ENCODE results near the gene CATSPER4. TPM values are rescaled to one million over a fixed set of nuclear protein-coding genes. Genes with fewer than 3 reads are reported as not detected.

The CATSPER4 gene
- total RNA-seq, 1 experiment from 2014 or later, result not detected

GRCh38 chr1:26224606-26225005, 34.2 kb downstream of the CATSPER4 start:
- Mint-ChIP-seq H3K4me1 (peaks cover 15 to 16% of the 10 kb centered on the region in 2 experiments), H3K36me3 (ENCODE audit: insufficient read depth in 1 of 3, low read depth in 3 of 3) (no peaks in the 10 kb centered on the region), H3K4me3 (peak overlapping the region; percentile 63 to 83; a peak in 3 of 5 replicates), H3K27ac (no peak overlapping the region), H3K9me3 (no peaks in the 10 kb centered on the region), H3K27me3 (ENCODE audit: low read depth) (peaks cover 43% of the 10 kb centered on the region)
- Histone ChIP-seq H2AK5ac (ENCODE audit: insufficient read length, low read length) (no peak overlapping the region), H2BK120ac (ENCODE audit: low read depth, low read length, poor library complexity, severe bottlenecking) (no peak overlapping the region), H3K4ac (ENCODE audit: low read depth, low read length) (no peak overlapping the region), H2AFZ (ENCODE audit: low read length) (no peak overlapping the region), H3K79me1 (ENCODE audit: insufficient read depth, low read depth, low read length, poor library complexity, severe bottlenecking) (no peaks in the 10 kb centered on the region), H4K8ac (replicated peaks; ENCODE audit: insufficient read length, low read depth, low read length) (no peak overlapping the region), H2BK20ac (ENCODE audit: low read depth, low read length, poor library complexity, severe bottlenecking) (no peak overlapping the region), H3K14ac (ENCODE audit: insufficient read depth, low read length) (no peak overlapping the region), H2BK15ac (ENCODE audit: low read depth, low read length) (no peak overlapping the region), H3K9ac (ENCODE audit: extremely low read depth, insufficient read length, low read length) (no peak overlapping the region), H2BK5ac (ENCODE audit: insufficient read length, low read length) (no peak overlapping the region), H3K23me2 (ENCODE audit: insufficient read length, low read depth, low read length, poor library complexity, severe bottlenecking) (peaks cover 9% of the 10 kb centered on the region), H4K5ac (ENCODE audit: insufficient read length, low read depth, low read length) (no peak overlapping the region), H3K27me3 (ENCODE audit: insufficient read depth, low read length) (no peaks in the 10 kb centered on the region), H3K23ac (ENCODE audit: insufficient read length, low read depth, low read length) (no peak overlapping the region), H3K27ac (ENCODE audit: insufficient read length, low read depth, low read length) (no peak overlapping the region), H4K20me1 (ENCODE audit: control insufficient read depth, insufficient read depth, insufficient read length) (no peaks in the 10 kb centered on the region), H3K79me2 (ENCODE audit: insufficient read depth, low read length) (no peaks in the 10 kb centered on the region), H3K4me1 (ENCODE audit: insufficient read depth, low read length) (no peaks in the 10 kb centered on the region), H3K18ac (ENCODE audit: insufficient read length, low read depth, low read length) (no peak overlapping the region), H3K9me3 (ENCODE audit: control insufficient read depth, low read depth, low read length) (no peaks in the 10 kb centered on the region), H2BK12ac (ENCODE audit: insufficient read length, low read depth, low read length) (no peak overlapping the region), H3K56ac (ENCODE audit: insufficient read length, low read depth, low read length) (no peak overlapping the region), H3K4me2 (ENCODE audit: insufficient read depth, insufficient read length, low read length) (peak overlapping the region; percentile 48), H4K91ac (ENCODE audit: insufficient read length, low read depth, low read length) (no peak overlapping the region), H3T11ph (ENCODE audit: low read length) (no peak overlapping the region)
- WGBS (ENCODE audit: extremely low coverage, insufficient read length, low lambda C conversion rate), result no CpG with 5 or more reads among the region's 7 CpGs
- TF ChIP-seq, protein P1, sequence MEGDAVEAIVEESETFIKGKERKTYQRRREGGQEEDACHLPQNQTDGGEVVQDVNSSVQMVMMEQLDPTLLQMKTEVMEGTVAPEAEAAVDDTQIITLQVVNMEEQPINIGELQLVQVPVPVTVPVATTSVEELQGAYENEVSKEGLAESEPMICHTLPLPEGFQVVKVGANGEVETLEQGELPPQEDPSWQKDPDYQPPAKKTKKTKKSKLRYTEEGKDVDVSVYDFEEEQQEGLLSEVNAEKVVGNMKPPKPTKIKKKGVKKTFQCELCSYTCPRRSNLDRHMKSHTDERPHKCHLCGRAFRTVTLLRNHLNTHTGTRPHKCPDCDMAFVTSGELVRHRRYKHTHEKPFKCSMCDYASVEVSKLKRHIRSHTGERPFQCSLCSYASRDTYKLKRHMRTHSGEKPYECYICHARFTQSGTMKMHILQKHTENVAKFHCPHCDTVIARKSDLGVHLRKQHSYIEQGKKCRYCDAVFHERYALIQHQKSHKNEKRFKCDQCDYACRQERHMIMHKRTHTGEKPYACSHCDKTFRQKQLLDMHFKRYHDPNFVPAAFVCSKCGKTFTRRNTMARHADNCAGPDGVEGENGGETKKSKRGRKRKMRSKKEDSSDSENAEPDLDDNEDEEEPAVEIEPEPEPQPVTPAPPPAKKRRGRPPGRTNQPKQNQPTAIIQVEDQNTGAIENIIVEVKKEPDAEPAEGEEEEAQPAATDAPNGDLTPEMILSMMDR (conservative IDR thresholded peaks at IDR 0.05), result no peak
- DNase-seq, result no peak
